Measurements from ENCODE around the gene ADGRV1.

DNA sequence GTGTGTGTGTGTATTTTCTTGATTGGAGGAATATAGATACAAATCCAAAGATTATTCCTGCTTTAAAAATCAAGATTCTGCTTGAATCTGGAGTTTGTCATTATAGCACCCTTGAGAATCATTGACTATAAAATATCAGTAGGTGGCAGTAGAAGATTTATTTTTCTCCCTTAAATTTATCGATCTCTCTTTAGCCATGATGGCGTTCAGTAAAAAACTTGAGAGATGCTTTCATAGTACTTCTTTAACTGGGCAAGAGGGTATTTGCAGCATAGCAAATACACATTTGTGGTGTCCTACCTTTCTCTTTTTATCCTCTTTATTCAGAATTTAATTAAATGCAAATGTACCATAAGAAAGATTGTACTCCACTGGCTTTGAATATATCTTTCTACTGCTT lies 307.7 kb downstream of the ADGRV1 start:
- TF ChIP-seq, protein P1, sequence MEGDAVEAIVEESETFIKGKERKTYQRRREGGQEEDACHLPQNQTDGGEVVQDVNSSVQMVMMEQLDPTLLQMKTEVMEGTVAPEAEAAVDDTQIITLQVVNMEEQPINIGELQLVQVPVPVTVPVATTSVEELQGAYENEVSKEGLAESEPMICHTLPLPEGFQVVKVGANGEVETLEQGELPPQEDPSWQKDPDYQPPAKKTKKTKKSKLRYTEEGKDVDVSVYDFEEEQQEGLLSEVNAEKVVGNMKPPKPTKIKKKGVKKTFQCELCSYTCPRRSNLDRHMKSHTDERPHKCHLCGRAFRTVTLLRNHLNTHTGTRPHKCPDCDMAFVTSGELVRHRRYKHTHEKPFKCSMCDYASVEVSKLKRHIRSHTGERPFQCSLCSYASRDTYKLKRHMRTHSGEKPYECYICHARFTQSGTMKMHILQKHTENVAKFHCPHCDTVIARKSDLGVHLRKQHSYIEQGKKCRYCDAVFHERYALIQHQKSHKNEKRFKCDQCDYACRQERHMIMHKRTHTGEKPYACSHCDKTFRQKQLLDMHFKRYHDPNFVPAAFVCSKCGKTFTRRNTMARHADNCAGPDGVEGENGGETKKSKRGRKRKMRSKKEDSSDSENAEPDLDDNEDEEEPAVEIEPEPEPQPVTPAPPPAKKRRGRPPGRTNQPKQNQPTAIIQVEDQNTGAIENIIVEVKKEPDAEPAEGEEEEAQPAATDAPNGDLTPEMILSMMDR (conservative IDR thresholded peaks at IDR 0.05; ENCODE audit: low read length), result peak; percentile 76
- no peak for TF ChIP-seq EZH2phosphoT487 (IDR thresholded peaks at IDR 0.05; ENCODE audit: borderline replicate concordance, low read depth, low read length)
